Calu3 (cell line): ENCODE data around the gene VPS45. TPM values are rescaled to one million over a fixed set of nuclear protein-coding genes. Genes with fewer than 3 reads are reported as not detected.

ENCODE experiments used
- BruUV-seq: library from RNA; stranded (reverse); fragments of 400-500 nt; replicated peaks from 2 replicates; lab custom pipeline; 2021; lab: Mats Ljungman, UMichigan
- CTCF ChIA-PET: fragments of 300-600 bp; sonication (Branson Sonifier 250); formaldehyde crosslinking; loops from one replicate; lab custom pipeline; 2022; ENCODE audit warnings: antibody characterized with exemption; lab: Charles Lee
- DNase-seq: peaks from one replicate; pipeline ENCODE4 v3.0.0; 2022
- H3K27ac Mint-ChIP-seq: one replicate; pipeline ENCODE4 v1.8.0; 2022; ENCODE audit warnings: mixed read lengths; ENCODE audit not compliant: unreplicated experiment
- H3K27me3 Mint-ChIP-seq: one replicate; pipeline ENCODE4 v1.8.0; 2022; ENCODE audit warnings: mixed read lengths; ENCODE audit not compliant: unreplicated experiment
- H3K36me3 Mint-ChIP-seq: one replicate; pipeline ENCODE4 v1.8.0; 2022; ENCODE audit warnings: mild to moderate bottlenecking, moderate library complexity, mixed read lengths; ENCODE audit not compliant: insufficient read depth, unreplicated experiment
- H3K4me1 Mint-ChIP-seq: one replicate; pipeline ENCODE4 v1.8.0; 2022; ENCODE audit warnings: mild to moderate bottlenecking, low read depth, mixed read lengths; ENCODE audit not compliant: unreplicated experiment
- H3K4me3 Mint-ChIP-seq: one replicate; pipeline ENCODE4 v1.8.0; 2022; ENCODE audit warnings: mild to moderate bottlenecking, low read depth, moderate library complexity, mixed read lengths; ENCODE audit not compliant: unreplicated experiment
- H3K9me3 Mint-ChIP-seq: one replicate; pipeline ENCODE4 v1.8.0; 2022; ENCODE audit warnings: low read depth, mixed read lengths; ENCODE audit not compliant: unreplicated experiment
- CTCF ChIP-seq: fragments of 200-600 bp; IDR thresholded peaks from one replicate; pipeline ENCODE4 v1.8.0; 2022; ENCODE audit warnings: antibody characterized with exemption; ENCODE audit not compliant: unreplicated experiment
- intact Hi-C: fragments of 100-400 bp; cut with micrococcal nuclease; formaldehyde crosslinking; loops from one replicate; pipeline ENCODE4 v1.10.0; 2022; ENCODE audit not compliant: unreplicated experiment
- total RNA-seq: library from RNA; stranded (reverse); gene quantifications from 2 replicates; pipeline ENCODE4 v1.2.3, GENCODE V29; 2022

Gene VPS45
- total RNA-seq, 1 experiment from 2014 or later: 37.9 TPM

DNA sequence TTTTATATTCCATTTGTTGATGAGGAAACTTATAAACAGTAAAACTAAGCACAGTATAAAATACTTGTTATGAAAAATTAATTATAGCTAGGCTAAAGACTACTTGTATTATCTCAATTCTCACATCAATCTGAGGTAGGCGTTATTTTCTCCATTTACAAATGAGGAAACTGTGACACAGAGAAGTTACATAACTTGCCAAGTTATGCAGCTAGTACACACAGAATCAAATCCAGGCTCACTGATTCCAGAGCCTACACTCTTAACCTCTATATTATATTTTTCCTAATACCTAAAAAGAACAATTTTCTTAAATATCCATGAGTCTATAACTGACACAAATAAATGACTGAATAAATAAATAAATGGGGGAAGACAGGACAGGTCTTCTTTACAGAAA lies 11.2 kb upstream of the VPS45 start:
- intact Hi-C loops: no loop called here
- no peak for DNase-seq
- H3K27ac Mint-ChIP-seq: no peak overlapping the region
- no TSS peak for BruUV-seq
- no peaks in the 10 kb centered on the region for H3K9me3 Mint-ChIP-seq
- H3K4me1 Mint-ChIP-seq: peaks cover 1% of the 10 kb centered on the region
- H3K36me3 Mint-ChIP-seq: peaks cover 4% of the 10 kb centered on the region
- CTCF ChIA-PET: no interaction called here
- no peak for TF ChIP-seq CTCF
- no peaks in the 10 kb centered on the region for H3K27me3 Mint-ChIP-seq
- H3K4me3 Mint-ChIP-seq: no peak overlapping the region

DNA sequence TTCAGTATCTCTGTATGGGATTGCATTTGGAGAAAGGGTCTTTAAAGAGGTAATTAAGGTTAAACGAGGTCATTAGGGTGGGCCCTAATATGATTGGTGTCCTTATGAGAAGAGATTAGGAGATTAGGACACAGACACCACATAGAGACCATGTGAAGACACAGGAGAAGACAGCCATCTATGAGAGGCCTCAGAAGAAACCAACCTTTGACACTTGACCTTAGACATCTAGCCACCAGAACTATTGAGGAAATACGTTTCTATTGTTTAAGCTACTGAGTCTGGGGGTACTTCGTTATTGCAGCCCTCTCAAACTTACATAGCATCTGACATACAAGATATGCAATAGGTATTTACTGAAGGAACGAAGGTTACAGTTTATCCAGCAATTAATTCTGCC lies 7.3 kb upstream of the VPS45 start:
- CTCF ChIA-PET: interaction anchor here (0.6 kb wide), 3 partner anchors 10 to 265 kb away, joined by 3 to 8 read pairs (median 3); no protein-coding TSS in a partner anchor
- peaks cover 4% of the 10 kb centered on the region for H3K36me3 Mint-ChIP-seq
- no peak for DNase-seq
- TF ChIP-seq CTCF: no peak
- no peaks in the 10 kb centered on the region for H3K9me3 Mint-ChIP-seq
- peaks cover 16% of the 10 kb centered on the region for H3K4me1 Mint-ChIP-seq
- no peaks in the 10 kb centered on the region for H3K27me3 Mint-ChIP-seq
- no peak overlapping the region for H3K4me3 Mint-ChIP-seq
- BruUV-seq: no TSS peak
- no peak overlapping the region for H3K27ac Mint-ChIP-seq
- intact Hi-C loops: no loop called here

- no peak overlapping the region for H3K4me3 Mint-ChIP-seq
- TF ChIP-seq CTCF: no peak
- BruUV-seq: no TSS peak
- H3K4me1 Mint-ChIP-seq: peaks cover 16% of the 10 kb centered on the region
- H3K36me3 Mint-ChIP-seq: peaks cover 6% of the 10 kb centered on the region
- DNase-seq: peak; percentile 8
- intact Hi-C loops: no loop called here
- CTCF ChIA-PET: no interaction called here
- H3K27me3 Mint-ChIP-seq: no peaks in the 10 kb centered on the region
- H3K9me3 Mint-ChIP-seq: no peaks in the 10 kb centered on the region
- H3K27ac Mint-ChIP-seq: no peak overlapping the region
Observed at GRCh38 chr1:150061632-150062101, 5.9 kb upstream of the VPS45 start.

GRCh38 chr1:150062113-150062512 lies 5.5 kb upstream of the VPS45 start:
- no peak for TF ChIP-seq CTCF
- CTCF ChIA-PET: no interaction called here
- H3K27me3 Mint-ChIP-seq: no peaks in the 10 kb centered on the region
- no peak overlapping the region for H3K4me3 Mint-ChIP-seq
- DNase-seq: no peak
- H3K4me1 Mint-ChIP-seq: peaks cover 16% of the 10 kb centered on the region
- BruUV-seq: no TSS peak
- H3K36me3 Mint-ChIP-seq: peaks cover 10% of the 10 kb centered on the region
- intact Hi-C loops: no loop called here
- no peaks in the 10 kb centered on the region for H3K9me3 Mint-ChIP-seq
- no peak overlapping the region for H3K27ac Mint-ChIP-seq
